Measurements from ENCODE around the gene CAPG. TPM values are rescaled to one million over a fixed set of nuclear protein-coding genes. Genes with fewer than 3 reads are reported as not detected.
"Not testable (repeated sequence)": the region's sequence is repeated elsewhere in the genome, so short reads cannot be mapped to it uniquely, and the experiment has no call there.

The CAPG gene
- total RNA-seq, 2 experiments from 2014 or later, result 10.2 to 10.7 TPM

- intact Hi-C loops (cut with micrococcal nuclease), result no loop called here
- CTCF ChIA-PET, result no interaction called here
- Mint-ChIP-seq H3K4me3 (no peak overlapping the region), H3K27ac (peak overlapping the region; percentile 67), H3K36me3 (ENCODE audit: low read depth) (no peaks in the 10 kb centered on the region), H3K27me3 (ENCODE audit: low read depth) (no peaks in the 10 kb centered on the region), H3K9me3 (no peaks in the 10 kb centered on the region), H3K4me1 (ENCODE audit: low read depth) (no peaks in the 10 kb centered on the region)
- no peak for DNase-seq
Observed at GRCh38 chr2:85446296-85447221, 36.4 kb upstream of the CAPG start.

DNA sequence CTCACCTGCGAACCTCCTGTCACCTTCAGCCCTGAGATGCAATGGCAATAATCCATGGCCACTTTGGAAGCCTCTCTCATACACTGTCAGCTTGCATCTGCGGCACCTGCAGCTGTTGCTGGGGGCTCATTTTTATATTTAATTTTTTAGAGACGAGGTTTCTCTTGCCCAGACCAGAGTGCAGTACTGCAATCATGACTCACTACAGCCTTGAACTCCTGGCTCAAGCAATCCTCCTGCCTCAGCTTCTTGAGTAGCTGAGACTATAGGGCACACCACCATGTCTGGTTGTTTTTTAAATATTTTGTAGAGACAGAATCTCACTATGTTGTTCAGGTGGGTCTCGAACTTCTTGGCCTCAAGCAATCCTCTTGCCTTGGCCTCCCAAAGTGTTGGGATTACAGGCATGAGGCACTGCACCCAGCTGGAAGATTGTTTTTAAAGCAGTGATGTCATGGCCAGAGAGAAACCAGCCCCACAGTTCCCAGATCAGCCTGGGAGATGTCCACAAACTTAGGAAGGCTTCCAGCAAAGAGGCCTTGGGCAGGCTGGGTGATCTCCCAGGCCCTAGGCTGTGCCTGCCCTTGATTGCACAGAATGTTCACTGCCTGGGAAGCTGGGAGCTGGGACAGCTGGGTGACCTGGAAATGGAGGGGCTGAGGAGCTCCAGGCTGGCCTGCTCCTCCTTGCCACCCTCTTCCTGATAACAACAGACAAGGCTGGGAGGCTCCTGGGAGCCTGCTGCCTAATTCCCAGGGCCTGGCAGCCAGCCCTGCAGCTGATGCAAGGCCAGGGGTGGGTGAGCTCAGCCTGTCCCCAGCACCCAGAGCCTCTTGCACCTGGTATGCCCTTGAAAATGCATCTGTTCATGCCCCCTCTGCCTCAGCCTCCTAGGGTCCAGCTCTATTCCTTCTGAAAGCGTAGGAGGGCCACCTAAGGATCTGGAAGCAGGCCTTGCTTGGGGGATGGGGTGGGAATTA, 35.4 kb upstream of the CAPG start:
- no peak overlapping the region for H3K4me3 Mint-ChIP-seq
- DNase-seq, result no peak
- no peaks in the 10 kb centered on the region for H3K36me3 Mint-ChIP-seq (ENCODE audit: low read depth)
- H3K9me3 Mint-ChIP-seq, result no peaks in the 10 kb centered on the region
- H3K4me1 Mint-ChIP-seq (ENCODE audit: low read depth), result no peaks in the 10 kb centered on the region
- intact Hi-C loops (cut with micrococcal nuclease), result no loop called here
- no peak overlapping the region for H3K27ac Mint-ChIP-seq
- no peaks in the 10 kb centered on the region for H3K27me3 Mint-ChIP-seq (ENCODE audit: low read depth)
- CTCF ChIA-PET, result interaction anchor here (1.9 kb wide), 1 partner anchor 24 kb away, joined by 5 read pairs; no protein-coding TSS in a partner anchor

DNA sequence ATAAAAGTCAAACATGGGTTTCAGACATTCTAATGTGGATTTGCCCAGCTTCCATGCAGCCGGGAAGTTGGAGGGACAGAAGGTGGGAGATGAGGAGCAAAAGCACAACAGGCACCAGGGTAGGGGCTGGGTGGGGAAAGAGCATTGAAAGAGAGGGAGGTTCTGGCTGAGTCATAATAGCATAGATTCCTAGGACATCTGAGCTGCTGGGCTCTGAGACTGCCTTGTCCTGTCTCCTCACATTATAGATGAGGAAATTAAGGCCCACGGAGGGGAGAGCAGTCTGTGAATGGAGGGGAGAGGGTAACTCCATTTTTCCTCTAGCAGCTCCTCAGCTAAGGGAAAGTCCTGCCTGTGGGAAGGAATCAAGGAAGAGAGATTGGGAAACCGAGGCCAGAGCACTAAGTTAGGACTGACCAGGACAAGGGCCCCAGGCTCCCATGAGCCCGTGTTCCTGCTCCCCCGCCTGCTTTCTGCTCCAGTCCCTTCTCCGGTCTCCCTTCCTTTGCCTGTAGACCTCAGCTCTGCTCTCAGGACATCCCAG, 34.5 kb upstream of the CAPG start:
- CTCF ChIA-PET, result interaction anchor here (1.2 to 1.9 kb wide), 2 partner anchors 23 to 25 kb away, joined by 5 read pairs; no protein-coding TSS in a partner anchor
- Mint-ChIP-seq H3K36me3 (ENCODE audit: low read depth) (no peaks in the 10 kb centered on the region), H3K4me3 (no peak overlapping the region), H3K9me3 (no peaks in the 10 kb centered on the region), H3K27me3 (ENCODE audit: low read depth) (no peaks in the 10 kb centered on the region), H3K27ac (no peak overlapping the region), H3K4me1 (ENCODE audit: low read depth) (peaks cover 5% of the 10 kb centered on the region)
- DNase-seq, result no peak
- intact Hi-C loops (cut with micrococcal nuclease), result no loop called here

DNA sequence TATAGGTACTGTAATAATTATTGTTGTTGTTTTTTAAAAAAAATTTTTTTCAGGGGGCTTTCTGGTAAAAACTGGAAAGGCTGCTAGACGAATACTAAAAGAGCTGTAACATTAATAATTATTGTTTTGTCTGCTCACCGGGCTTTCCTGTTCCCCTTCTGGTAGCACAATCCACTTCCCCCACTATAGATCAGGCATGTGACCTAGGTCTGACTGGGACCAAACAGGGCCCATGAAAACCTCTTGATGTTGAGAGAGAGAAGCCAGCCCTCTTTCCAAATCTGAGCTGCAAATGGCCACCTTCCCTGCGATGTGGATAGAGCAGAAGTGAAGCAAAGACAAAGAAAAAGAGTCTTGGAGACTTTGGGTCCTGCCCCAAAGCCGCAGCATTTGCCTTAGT, 31.7 kb upstream of the CAPG start:
- intact Hi-C loops (cut with micrococcal nuclease), result no loop called here
- no peaks in the 10 kb centered on the region for H3K36me3 Mint-ChIP-seq (ENCODE audit: low read depth)
- DNase-seq, result no peak
- H3K4me1 Mint-ChIP-seq (ENCODE audit: low read depth), result peaks cover 26% of the 10 kb centered on the region
- no peak overlapping the region for H3K4me3 Mint-ChIP-seq
- H3K27ac Mint-ChIP-seq, result no peak overlapping the region
- CTCF ChIA-PET, result interaction anchor here (1.1 kb wide), 1 partner anchor 112 kb away, joined by 3 read pairs; no protein-coding TSS in a partner anchor
- no peaks in the 10 kb centered on the region for H3K9me3 Mint-ChIP-seq
- no peaks in the 10 kb centered on the region for H3K27me3 Mint-ChIP-seq (ENCODE audit: low read depth)

GRCh38 chr2:85440729-85441128, 30.6 kb upstream of the CAPG start:
- Mint-ChIP-seq H3K27me3 (ENCODE audit: low read depth) (no peaks in the 10 kb centered on the region), H3K27ac (peak overlapping the region; percentile 8), H3K4me3 (no peak overlapping the region), H3K9me3 (no peaks in the 10 kb centered on the region), H3K4me1 (ENCODE audit: low read depth) (peaks cover 26% of the 10 kb centered on the region), H3K36me3 (ENCODE audit: low read depth) (no peaks in the 10 kb centered on the region)
- no peak for DNase-seq
- CTCF ChIA-PET, result interaction anchor here (0.6 to 1.9 kb wide), 3 partner anchors 21 to 98 kb away, joined by 3 to 7 read pairs (median 5); partner anchors contain the start of gene MAT2A
- intact Hi-C loops (cut with micrococcal nuclease), result no loop called here

DNA sequence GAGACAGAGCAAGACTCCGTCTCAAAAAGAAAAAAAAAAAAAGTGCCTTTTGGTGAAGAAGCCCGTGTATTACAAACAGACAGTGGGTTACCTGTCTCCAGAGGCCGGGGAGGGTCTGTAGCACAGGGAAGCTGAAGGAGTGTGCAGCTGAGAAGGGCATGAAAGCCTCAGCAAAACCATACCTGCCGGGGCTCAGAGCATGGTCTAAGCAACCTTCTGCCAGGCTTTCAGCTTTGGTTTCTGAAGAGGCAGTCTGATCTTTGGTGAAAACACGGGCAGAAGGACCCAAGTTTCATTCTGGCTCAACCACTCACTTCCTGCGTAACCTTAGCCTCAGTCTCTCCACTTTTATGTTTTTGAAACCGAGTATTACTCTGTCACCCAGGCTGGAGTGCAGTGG, 29.8 kb upstream of the CAPG start:
- peaks cover 26% of the 10 kb centered on the region for H3K4me1 Mint-ChIP-seq (ENCODE audit: low read depth)
- CTCF ChIA-PET, result interaction anchor here (1.0 to 1.9 kb wide), 3 partner anchors 20 to 111 kb away, joined by 4 to 7 read pairs (median 5); partner anchors contain the start of gene MAT2A
- H3K27ac Mint-ChIP-seq, result peak overlapping the region; percentile 88
- intact Hi-C loops (cut with micrococcal nuclease), result loop anchor here (5.0 kb wide), 1 partner anchor 1002 kb away; the partner anchor contains the start of gene KDM3A
- no peaks in the 10 kb centered on the region for H3K9me3 Mint-ChIP-seq
- DNase-seq, result peak; percentile 70
- H3K4me3 Mint-ChIP-seq, result peak overlapping the region; percentile 77
- H3K27me3 Mint-ChIP-seq (ENCODE audit: low read depth), result no peaks in the 10 kb centered on the region
- H3K36me3 Mint-ChIP-seq (ENCODE audit: low read depth), result no peaks in the 10 kb centered on the region

GRCh38 chr2:85439569-85439968, 29.4 kb upstream of the CAPG start:
- Mint-ChIP-seq H3K4me3 (peak overlapping the region; percentile 77), H3K4me1 (ENCODE audit: low read depth) (peaks cover 26% of the 10 kb centered on the region), H3K27ac (peak overlapping the region; percentile 88)
- DNase-seq; H3K27me3 Mint-ChIP-seq (ENCODE audit: low read depth); H3K36me3 Mint-ChIP-seq (ENCODE audit: low read depth); H3K9me3 Mint-ChIP-seq: not testable (repeated sequence)
- CTCF ChIA-PET, result interaction anchor here (1.0 to 1.9 kb wide), 3 partner anchors 20 to 112 kb away, joined by 4 to 7 read pairs (median 5); partner anchors contain the start of gene MAT2A
- intact Hi-C loops (cut with micrococcal nuclease), result loop anchor here (5.0 kb wide), 1 partner anchor 1003 kb away; the partner anchor contains the start of gene KDM3A

- Mint-ChIP-seq H3K4me3 (peak overlapping the region; percentile 77), H3K27me3 (ENCODE audit: low read depth) (no peaks in the 10 kb centered on the region), H3K9me3 (no peaks in the 10 kb centered on the region), H3K4me1 (ENCODE audit: low read depth) (peaks cover 26% of the 10 kb centered on the region), H3K27ac (peak overlapping the region; percentile 88), H3K36me3 (ENCODE audit: low read depth) (no peaks in the 10 kb centered on the region)
- DNase-seq, result no peak
- CTCF ChIA-PET, result interaction anchor here (0.6 to 3.2 kb wide), 5 partner anchors 10 to 601 kb away, joined by 3 to 22 read pairs (median 8); partner anchors contain the start of genes MAT2A and SH2D6
- intact Hi-C loops (cut with micrococcal nuclease), result loop anchor here (5.0 kb wide), 1 partner anchor 1003 kb away; the partner anchor contains the start of gene KDM3A
Observed at GRCh38 chr2:85439025-85439472, 28.9 kb upstream of the CAPG start.

- H3K36me3 Mint-ChIP-seq (ENCODE audit: low read depth), result no peaks in the 10 kb centered on the region
- H3K4me1 Mint-ChIP-seq (ENCODE audit: low read depth), result peaks cover 26% of the 10 kb centered on the region
- no peak for DNase-seq
- H3K4me3 Mint-ChIP-seq, result peak overlapping the region; percentile 77
- H3K9me3 Mint-ChIP-seq, result no peaks in the 10 kb centered on the region
- H3K27ac Mint-ChIP-seq, result peak overlapping the region; percentile 88
- CTCF ChIA-PET, result interaction anchor here (0.6 to 3.2 kb wide), 6 partner anchors 9 to 602 kb away, joined by 3 to 22 read pairs (median 6); partner anchors contain the start of genes MAT2A and SH2D6
- H3K27me3 Mint-ChIP-seq (ENCODE audit: low read depth), result no peaks in the 10 kb centered on the region
- intact Hi-C loops (cut with micrococcal nuclease), result loop anchor here (1.0 to 5.0 kb wide), 5 partner anchors 20 to 1004 kb away; partner anchors contain the start of genes ELMOD3, KDM3A, RETSAT and SH2D6
Observed at GRCh38 chr2:85438201-85439024, 28.2 kb upstream of the CAPG start.

DNA sequence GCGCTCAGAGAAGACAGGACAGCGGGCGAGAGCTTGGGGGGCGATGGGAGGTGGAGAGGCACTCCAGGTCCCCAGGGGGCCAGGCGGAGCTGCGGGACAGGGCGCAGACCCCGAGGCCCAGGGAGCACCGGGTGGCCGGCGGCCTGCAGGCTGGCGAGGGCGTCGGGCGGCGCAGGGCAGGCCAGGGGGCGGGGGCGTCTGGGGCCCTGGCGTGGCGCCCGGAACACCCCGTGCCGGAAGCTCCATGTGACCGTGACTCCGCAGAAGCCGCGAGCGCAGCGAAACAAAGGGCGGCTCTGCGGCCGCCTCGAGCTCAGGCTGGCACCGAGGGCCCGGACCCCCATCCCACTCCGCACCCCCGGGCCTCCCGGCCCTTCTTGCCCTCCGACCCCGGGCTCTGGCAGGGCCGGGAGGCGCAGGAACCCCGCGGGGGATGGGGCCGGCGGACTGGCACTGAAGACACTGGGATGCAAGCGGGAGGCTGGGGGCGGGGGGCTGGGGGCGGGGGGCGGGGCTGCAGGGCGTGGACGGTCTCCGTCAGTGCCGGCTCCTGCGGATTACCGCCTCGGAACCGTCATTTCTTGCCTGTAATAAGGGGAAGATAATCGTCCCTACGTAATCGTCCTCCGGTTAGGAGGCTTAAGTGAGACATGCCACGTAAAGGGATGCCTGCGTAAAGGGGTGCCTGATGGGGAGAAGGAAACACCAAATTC, 27.5 kb upstream of the CAPG start:
- intact Hi-C loops (cut with micrococcal nuclease), result loop anchor here (1.0 to 5.0 kb wide), 5 partner anchors 19 to 1005 kb away; partner anchors contain the start of genes ELMOD3, KDM3A, RETSAT and SH2D6
- Mint-ChIP-seq H3K27me3 (ENCODE audit: low read depth) (no peaks in the 10 kb centered on the region), H3K9me3 (no peaks in the 10 kb centered on the region), H3K27ac (peak overlapping the region; percentile 89), H3K36me3 (ENCODE audit: low read depth) (no peaks in the 10 kb centered on the region), H3K4me1 (ENCODE audit: low read depth) (peaks cover 26% of the 10 kb centered on the region), H3K4me3 (peak overlapping the region; percentile 77)
- peak; percentile 87 for DNase-seq
- CTCF ChIA-PET, result interaction anchor here (0.8 to 3.2 kb wide), 4 partner anchors 18 to 198 kb away, joined by 3 to 22 read pairs (median 8); partner anchors contain the start of genes MAT2A and SH2D6
